Karpas-422 (cell line): ENCODE results near the gene CFAP70. TPM values are rescaled to one million over a fixed set of nuclear protein-coding genes. Genes with fewer than 3 reads are reported as not detected.
"Not testable (repeated sequence)": the region's sequence is repeated elsewhere in the genome, so short reads cannot be mapped to it uniquely, and the experiment has no call there.

Experiments used
- DNase-seq: peaks from one replicate; pipeline ENCODE4 v3.0.0-alpha.2; 2015
- H2AFZ ChIP-seq: fragments of 200-600 bp; sonication (generic); 2 replicates; pipeline ENCODE4 v1.6.1; 2014; ENCODE audit warnings: antibody characterized with exemption, low read length, mixed read lengths
- H3K27ac ChIP-seq: fragments of 200-600 bp; sonication (generic); 2 replicates; pipeline ENCODE4 v1.5.1; 2014; ENCODE audit warnings: mild to moderate bottlenecking, low read length, moderate library complexity
- H3K27me3 ChIP-seq: fragments of 200-600 bp; sonication (generic); 2 replicates; pipeline ENCODE4 v1.6.1; 2014; ENCODE audit warnings: low read length, mixed read lengths
- H3K36me3 ChIP-seq: fragments of 200-600 bp; sonication (generic); 2 replicates; pipeline ENCODE4 v1.6.1; 2014; ENCODE audit warnings: low read length, mixed read lengths; ENCODE audit not compliant: insufficient read depth
- H3K4me1 ChIP-seq: fragments of 200-600 bp; sonication (generic); 2 replicates; pipeline ENCODE4 v1.6.1; 2014; ENCODE audit warnings: mild to moderate bottlenecking, low read length, mixed read lengths
- H3K4me2 ChIP-seq: fragments of 200-600 bp; sonication (generic); 2 replicates; pipeline ENCODE4 v1.6.1; 2014; ENCODE audit warnings: low read length, low read depth, mild to moderate bottlenecking; ENCODE audit not compliant: poor library complexity, severe bottlenecking
- H3K4me3 ChIP-seq: fragments of 200-600 bp; sonication (generic); 2 replicates; pipeline ENCODE4 v1.5.1; 2014; ENCODE audit warnings: mild to moderate bottlenecking, antibody characterized with exemption, low read length, mixed read lengths
- H3K79me2 ChIP-seq: fragments of 200-600 bp; sonication (generic); 2 replicates; pipeline ENCODE4 v1.6.1; 2014; ENCODE audit warnings: mild to moderate bottlenecking, low read length, mixed read lengths
- H3K9ac ChIP-seq: fragments of 200-600 bp; sonication (generic); 2 replicates; pipeline ENCODE4 v1.6.0; 2014; ENCODE audit warnings: low read length
- H3K9me2 ChIP-seq: fragments of 200-600 bp; sonication (generic), shearing (Covaris generic); replicated peaks from 2 replicates; pipeline ENCODE4 v1.6.0; 2014; ENCODE audit warnings: mild to moderate bottlenecking, low read length, moderate library complexity; ENCODE audit not compliant: insufficient read depth
- H3K9me3 ChIP-seq: fragments of 300-700, 200-600 bp; sonication (generic); 2 replicates; pipeline ENCODE4 v1.6.1; 2014; ENCODE audit warnings: low read length, mixed read lengths
- H4K20me1 ChIP-seq: fragments of 200-600 bp; sonication (generic); 2 replicates; pipeline ENCODE4 v1.6.1; 2014; ENCODE audit warnings: mild to moderate bottlenecking, antibody characterized with exemption, low read length, low read depth; ENCODE audit not compliant: insufficient read depth
- total RNA-seq: library from RNA; depleted of rRNA; stranded (reverse); fragments of >200 nt; shearing (Covaris generic); gene quantifications from 2 replicates; pipeline ENCODE4 v1.2.3, GENCODE V29; 2014; ENCODE audit warnings: low replicate concordance

Gene CFAP70
- total RNA-seq, 1 experiment from 2014 or later, result 14.4 TPM

- H3K4me2 ChIP-seq, result no peak overlapping the region
- no peak overlapping the region for H3K27ac ChIP-seq
- H2AFZ ChIP-seq, result no peak overlapping the region
- H3K4me3 ChIP-seq, result no peak overlapping the region
- H3K9me2 ChIP-seq, result no peaks in the 10 kb centered on the region
- no peak overlapping the region for H3K9ac ChIP-seq
- H3K36me3 ChIP-seq, result peaks cover 30% of the 10 kb centered on the region
- peaks cover 68% of the 10 kb centered on the region for H3K79me2 ChIP-seq
- no peaks in the 10 kb centered on the region for H4K20me1 ChIP-seq
- no peaks in the 10 kb centered on the region for H3K9me3 ChIP-seq
- no peak for DNase-seq
- no peaks in the 10 kb centered on the region for H3K27me3 ChIP-seq
- H3K4me1 ChIP-seq, result peaks cover 6% of the 10 kb centered on the region
Measured at GRCh38 chr10:73398024-73398423, 39.4 kb upstream of the CFAP70 start.

- not testable (repeated sequence) for H3K27me3 ChIP-seq, H2AFZ ChIP-seq, H3K9me2 ChIP-seq, H3K9me3 ChIP-seq, H3K27ac ChIP-seq, H3K4me2 ChIP-seq, DNase-seq, H3K9ac ChIP-seq, H4K20me1 ChIP-seq, H3K4me1 ChIP-seq, H3K4me3 ChIP-seq
- Histone ChIP-seq H3K36me3 (peaks cover 41% of the 10 kb centered on the region), H3K79me2 (peaks cover 54% of the 10 kb centered on the region)
Measured at GRCh38 chr10:73394325-73394724, 35.7 kb upstream of the CFAP70 start.

GRCh38 chr10:73388228-73388627 is 29.6 kb upstream of the CFAP70 start:
- Histone ChIP-seq H3K9me2 (no peaks in the 10 kb centered on the region), H3K79me2 (peaks cover 30% of the 10 kb centered on the region), H3K9me3 (no peaks in the 10 kb centered on the region), H3K27ac (no peak overlapping the region), H2AFZ (no peak overlapping the region), H3K4me2 (no peak overlapping the region), H4K20me1 (no peaks in the 10 kb centered on the region), H3K4me3 (no peak overlapping the region), H3K4me1 (no peaks in the 10 kb centered on the region), H3K27me3 (no peaks in the 10 kb centered on the region), H3K36me3 (peaks cover 45% of the 10 kb centered on the region), H3K9ac (no peak overlapping the region)
- DNase-seq, result no peak

- Histone ChIP-seq H3K4me2 (no peak overlapping the region), H4K20me1 (no peaks in the 10 kb centered on the region), H3K9ac (no peak overlapping the region), H3K27me3 (no peaks in the 10 kb centered on the region), H3K79me2 (peaks cover 27% of the 10 kb centered on the region), H3K4me3 (no peak overlapping the region), H2AFZ (no peak overlapping the region), H3K4me1 (no peaks in the 10 kb centered on the region), H3K27ac (no peak overlapping the region), H3K9me3 (no peaks in the 10 kb centered on the region), H3K9me2 (no peaks in the 10 kb centered on the region), H3K36me3 (peaks cover 53% of the 10 kb centered on the region)
- no peak for DNase-seq
Measured at GRCh38 chr10:73386583-73386982, 27.9 kb upstream of the CFAP70 start.

GRCh38 chr10:73379064-73379748 is 20.5 kb upstream of the CFAP70 start:
- H3K9me3 ChIP-seq, result no peaks in the 10 kb centered on the region
- H2AFZ ChIP-seq, result no peak overlapping the region
- no peak for DNase-seq
- no peaks in the 10 kb centered on the region for H3K9me2 ChIP-seq
- no peak overlapping the region for H3K27ac ChIP-seq
- H3K27me3 ChIP-seq, result no peaks in the 10 kb centered on the region
- H3K36me3 ChIP-seq, result peaks cover 59% of the 10 kb centered on the region
- H3K4me3 ChIP-seq, result no peak overlapping the region
- 0 out of 2 replicates have a peak, but pooled peaks cover 2% of the 10 kb centered on the region for H3K79me2 ChIP-seq
- H4K20me1 ChIP-seq, result no peaks in the 10 kb centered on the region
- H3K4me2 ChIP-seq, result no peak overlapping the region
- no peak overlapping the region for H3K9ac ChIP-seq
- no peaks in the 10 kb centered on the region for H3K4me1 ChIP-seq

GRCh38 chr10:73376679-73377078 is 18.0 kb upstream of the CFAP70 start:
- Histone ChIP-seq H3K4me1 (no peaks in the 10 kb centered on the region), H3K4me3 (no peak overlapping the region), H3K36me3 (peaks cover 51% of the 10 kb centered on the region), H3K27me3 (no peaks in the 10 kb centered on the region), H3K79me2 (0 out of 2 replicates have a peak, but pooled peaks cover 4% of the 10 kb centered on the region), H3K9ac (no peak overlapping the region), H2AFZ (no peak overlapping the region), H3K9me2 (no peaks in the 10 kb centered on the region), H4K20me1 (no peaks in the 10 kb centered on the region), H3K4me2 (no peak overlapping the region), H3K9me3 (no peaks in the 10 kb centered on the region), H3K27ac (no peak overlapping the region)
- DNase-seq, result no peak

GRCh38 chr10:73368238-73368637 is 9.6 kb upstream of the CFAP70 start:
- no peak overlapping the region for H3K27ac ChIP-seq
- no peak for DNase-seq
- H3K9me3 ChIP-seq, result no peaks in the 10 kb centered on the region
- no peaks in the 10 kb centered on the region for H4K20me1 ChIP-seq
- no peaks in the 10 kb centered on the region for H3K9me2 ChIP-seq
- H3K27me3 ChIP-seq, result no peaks in the 10 kb centered on the region
- no peak overlapping the region for H3K4me2 ChIP-seq
- no peak overlapping the region for H2AFZ ChIP-seq
- no peak overlapping the region for H3K9ac ChIP-seq
- H3K79me2 ChIP-seq, result no peaks in the 10 kb centered on the region
- peaks cover 40% of the 10 kb centered on the region for H3K36me3 ChIP-seq
- H3K4me1 ChIP-seq, result no peaks in the 10 kb centered on the region
- no peak overlapping the region for H3K4me3 ChIP-seq

- peaks cover 40% of the 10 kb centered on the region for H3K36me3 ChIP-seq
- H3K79me2 ChIP-seq, result no peaks in the 10 kb centered on the region
- no peak overlapping the region for H3K9ac ChIP-seq
- H3K27ac ChIP-seq, result no peak overlapping the region
- H3K4me1 ChIP-seq, result no peaks in the 10 kb centered on the region
- no peak overlapping the region for H3K4me3 ChIP-seq
- no peak overlapping the region for H3K4me2 ChIP-seq
- no peaks in the 10 kb centered on the region for H3K27me3 ChIP-seq
- H2AFZ ChIP-seq, result no peak overlapping the region
- DNase-seq, result no peak
- no peaks in the 10 kb centered on the region for H3K9me2 ChIP-seq
- no peaks in the 10 kb centered on the region for H3K9me3 ChIP-seq
- H4K20me1 ChIP-seq, result no peaks in the 10 kb centered on the region
Measured at GRCh38 chr10:73366381-73367298, 8.0 kb upstream of the CFAP70 start.
